ENCODE results near the gene THEM5.
"Not testable (repeated sequence)": the region's sequence is repeated elsewhere in the genome, so short reads cannot be mapped to it uniquely, and the experiment has no call there.

The THEM5 gene

DNA sequence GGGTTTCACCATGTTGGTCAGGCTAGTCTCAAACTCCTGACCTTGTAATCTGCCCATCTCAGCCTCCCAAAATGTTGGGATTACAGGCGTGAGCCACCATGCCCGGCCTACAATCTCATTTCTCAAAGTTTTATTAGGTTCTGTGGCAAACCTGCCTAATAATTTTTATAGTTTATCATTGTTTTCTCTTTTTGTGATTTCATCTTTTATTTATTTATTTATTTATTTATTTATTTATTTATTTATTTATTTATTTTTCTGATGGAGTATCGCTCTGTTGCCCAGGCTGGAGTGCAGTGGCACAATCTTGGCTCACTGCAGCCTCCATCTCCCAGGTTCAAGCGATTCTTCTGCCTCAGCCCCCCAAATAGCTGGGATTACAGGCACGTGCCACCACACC lies 31.4 kb upstream of the THEM5 start:
- H3K4me3 ChIP-seq (ENCODE audit: low read length); H3K4me2 ChIP-seq (ENCODE audit: low read length); H3K9ac ChIP-seq (ENCODE audit: low read depth, low read length); H3K27me3 ChIP-seq (ENCODE audit: control insufficient read depth, insufficient read depth, low read length); H3K36me3 ChIP-seq (ENCODE audit: insufficient read depth, low read length); H3K9me3 ChIP-seq (replicated peaks; ENCODE audit: low read length); H3K4me1 ChIP-seq (ENCODE audit: control insufficient read depth, insufficient read depth, low read length): not testable (repeated sequence)

DNA sequence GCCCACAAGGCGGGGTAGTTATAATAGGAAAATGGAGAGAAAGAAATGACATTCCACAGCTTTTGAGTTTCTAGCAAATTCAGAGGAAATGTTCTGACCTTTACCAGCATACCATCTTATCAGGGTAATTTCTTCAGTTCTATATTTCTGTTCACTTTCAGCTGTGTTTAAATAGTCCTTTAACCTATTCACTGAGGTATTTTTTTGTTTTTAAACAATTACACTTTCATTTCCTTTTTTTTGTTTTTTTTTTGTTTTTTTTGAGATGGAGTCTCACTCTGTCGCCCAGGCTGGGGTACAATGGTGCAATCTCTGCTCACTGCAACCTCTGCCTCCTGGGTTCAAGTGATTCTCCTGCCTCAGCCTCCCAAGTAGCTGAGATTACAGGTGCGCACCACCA lies 30.9 kb upstream of the THEM5 start:
- not testable (repeated sequence) for H3K27me3 ChIP-seq (ENCODE audit: control insufficient read depth, insufficient read depth, low read length); H3K4me2 ChIP-seq (ENCODE audit: low read length); H3K4me3 ChIP-seq (ENCODE audit: low read length); H3K9me3 ChIP-seq (replicated peaks; ENCODE audit: low read length); H3K4me1 ChIP-seq (ENCODE audit: control insufficient read depth, insufficient read depth, low read length); H3K36me3 ChIP-seq (ENCODE audit: insufficient read depth, low read length); H3K9ac ChIP-seq (ENCODE audit: low read depth, low read length)

DNA sequence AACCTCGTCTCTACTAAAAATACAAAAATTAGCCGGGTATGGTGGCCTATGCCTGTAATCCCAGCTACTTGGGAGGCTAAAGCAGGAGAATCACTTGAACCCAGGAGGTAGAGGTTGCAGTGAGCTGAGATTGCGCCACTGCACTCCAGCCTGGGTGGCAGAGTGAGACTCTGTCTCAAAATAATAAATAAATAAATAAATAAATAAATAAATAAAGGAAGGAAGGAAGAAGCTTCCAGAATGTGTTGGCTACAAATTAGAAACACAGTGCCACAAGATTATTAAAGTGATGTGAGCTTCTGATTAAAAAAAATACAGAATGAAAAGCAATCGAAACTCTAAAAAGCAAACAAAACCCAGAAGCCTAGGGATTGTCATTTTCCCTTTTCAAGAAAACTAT lies 30.4 kb upstream of the THEM5 start:
- H3K27me3 ChIP-seq (ENCODE audit: control insufficient read depth, insufficient read depth, low read length); H3K4me3 ChIP-seq (ENCODE audit: low read length); H3K4me1 ChIP-seq (ENCODE audit: control insufficient read depth, insufficient read depth, low read length); H3K36me3 ChIP-seq (ENCODE audit: insufficient read depth, low read length); H3K9me3 ChIP-seq (replicated peaks; ENCODE audit: low read length); H3K9ac ChIP-seq (ENCODE audit: low read depth, low read length); H3K4me2 ChIP-seq (ENCODE audit: low read length): not testable (repeated sequence)

GRCh38 chr1:151882918-151883317 lies 29.4 kb upstream of the THEM5 start:
- not testable (repeated sequence) for H3K4me1 ChIP-seq (ENCODE audit: control insufficient read depth, insufficient read depth, low read length); H3K9me3 ChIP-seq (replicated peaks; ENCODE audit: low read length); H3K9ac ChIP-seq (ENCODE audit: low read depth, low read length); H3K4me2 ChIP-seq (ENCODE audit: low read length); H3K4me3 ChIP-seq (ENCODE audit: low read length); H3K36me3 ChIP-seq (ENCODE audit: insufficient read depth, low read length); H3K27me3 ChIP-seq (ENCODE audit: control insufficient read depth, insufficient read depth, low read length)

- Histone ChIP-seq H3K4me2 (ENCODE audit: low read length) (no peak overlapping the region), H3K9me3 (replicated peaks; ENCODE audit: low read length) (no peaks in the 10 kb centered on the region), H3K36me3 (ENCODE audit: insufficient read depth, low read length) (no peaks in the 10 kb centered on the region), H3K4me1 (ENCODE audit: control insufficient read depth, insufficient read depth, low read length) (peaks cover 4% of the 10 kb centered on the region), H3K27me3 (ENCODE audit: control insufficient read depth, insufficient read depth, low read length) (no peaks in the 10 kb centered on the region), H3K9ac (ENCODE audit: low read depth, low read length) (no peak overlapping the region), H3K4me3 (ENCODE audit: low read length) (no peak overlapping the region)
These were observed 29.0 kb upstream of the THEM5 start for GRCh38 chr1:151882466-151882865.

GRCh38 chr1:151881479-151881878 lies 28.0 kb upstream of the THEM5 start:
- H3K4me2 ChIP-seq (ENCODE audit: low read length) = no peak overlapping the region
- no peak overlapping the region for H3K4me3 ChIP-seq (ENCODE audit: low read length)
- H3K9me3 ChIP-seq (replicated peaks; ENCODE audit: low read length) = no peaks in the 10 kb centered on the region
- H3K36me3 ChIP-seq (ENCODE audit: insufficient read depth, low read length) = no peaks in the 10 kb centered on the region
- H3K4me1 ChIP-seq (ENCODE audit: control insufficient read depth, insufficient read depth, low read length) = no peaks in the 10 kb centered on the region
- H3K27me3 ChIP-seq (ENCODE audit: control insufficient read depth, insufficient read depth, low read length) = no peaks in the 10 kb centered on the region
- no peak overlapping the region for H3K9ac ChIP-seq (ENCODE audit: low read depth, low read length)

- Histone ChIP-seq H3K4me2 (ENCODE audit: low read length) (no peak overlapping the region), H3K9me3 (replicated peaks; ENCODE audit: low read length) (no peaks in the 10 kb centered on the region), H3K27me3 (ENCODE audit: control insufficient read depth, insufficient read depth, low read length) (no peaks in the 10 kb centered on the region), H3K4me1 (ENCODE audit: control insufficient read depth, insufficient read depth, low read length) (no peaks in the 10 kb centered on the region), H3K9ac (ENCODE audit: low read depth, low read length) (no peak overlapping the region), H3K4me3 (ENCODE audit: low read length) (no peak overlapping the region), H3K36me3 (ENCODE audit: insufficient read depth, low read length) (peaks cover 3% of the 10 kb centered on the region)
These were observed 22.0 kb upstream of the THEM5 start for GRCh38 chr1:151875419-151876097.

DNA sequence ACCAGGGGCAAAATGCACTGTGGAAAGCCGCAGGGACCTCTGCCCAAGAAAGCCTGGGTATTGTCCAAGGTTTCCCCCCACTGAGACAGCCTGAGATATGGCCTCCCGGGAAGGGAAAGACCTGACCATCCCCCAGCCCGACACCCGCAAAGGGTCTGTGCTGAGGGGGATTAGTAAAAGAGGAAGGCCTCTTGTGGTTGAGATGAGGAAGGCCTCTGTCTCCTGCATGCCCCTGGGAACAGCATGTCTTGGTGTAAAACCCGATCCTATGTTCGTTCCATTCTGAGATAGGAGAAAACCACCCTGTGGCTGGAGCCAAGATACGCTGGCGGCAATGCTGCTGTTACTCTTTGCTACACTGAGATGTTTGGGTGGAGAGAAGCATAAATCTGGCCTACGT lies 19.3 kb upstream of the THEM5 start:
- H3K27me3 ChIP-seq (ENCODE audit: control insufficient read depth, insufficient read depth, low read length); H3K4me3 ChIP-seq (ENCODE audit: low read length); H3K4me1 ChIP-seq (ENCODE audit: control insufficient read depth, insufficient read depth, low read length); H3K9me3 ChIP-seq (replicated peaks; ENCODE audit: low read length); H3K4me2 ChIP-seq (ENCODE audit: low read length); H3K36me3 ChIP-seq (ENCODE audit: insufficient read depth, low read length); H3K9ac ChIP-seq (ENCODE audit: low read depth, low read length): not testable (repeated sequence)

DNA sequence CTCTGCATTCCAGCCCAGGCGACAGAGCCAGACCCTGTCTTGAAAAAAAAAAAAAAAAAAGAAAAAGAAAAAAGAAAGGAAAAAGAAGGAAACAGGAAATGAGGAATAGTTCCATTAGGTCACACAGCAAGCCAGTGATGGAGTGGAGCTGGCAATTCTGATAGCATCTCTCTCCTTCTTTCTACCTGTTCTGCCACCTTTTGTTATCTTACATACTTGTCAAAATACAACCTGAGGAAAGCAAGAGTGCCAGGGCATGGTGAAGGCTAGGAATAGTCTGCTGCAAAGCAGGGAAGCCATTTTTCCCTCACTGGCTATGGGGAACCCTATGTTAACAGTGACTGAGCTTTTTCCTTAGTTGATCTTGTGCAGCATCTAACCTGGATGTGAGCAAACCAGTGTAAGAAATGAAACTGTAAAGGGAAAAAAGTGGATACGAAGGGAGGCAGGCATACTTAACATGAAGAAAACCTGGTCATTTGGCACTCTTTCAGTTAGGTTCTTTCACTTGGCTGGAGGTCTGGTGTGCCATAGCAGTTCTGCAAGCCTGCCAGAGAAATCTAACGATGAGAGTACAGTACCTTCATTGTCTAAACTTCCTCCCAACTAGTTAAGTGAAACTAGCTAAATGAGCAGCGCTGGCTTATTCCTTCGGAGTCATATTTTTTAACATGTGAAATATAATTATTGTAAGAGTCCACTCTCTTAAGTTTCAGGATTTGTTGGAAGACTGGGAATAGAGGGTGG lies 17.9 kb upstream of the THEM5 start:
- H3K9me3 ChIP-seq (replicated peaks; ENCODE audit: low read length) = no peaks in the 10 kb centered on the region
- H3K36me3 ChIP-seq (ENCODE audit: insufficient read depth, low read length) = peaks cover 3% of the 10 kb centered on the region
- H3K4me1 ChIP-seq (ENCODE audit: control insufficient read depth, insufficient read depth, low read length) = peaks cover 12% of the 10 kb centered on the region
- no peak overlapping the region for H3K4me3 ChIP-seq (ENCODE audit: low read length)
- no peak overlapping the region for H3K4me2 ChIP-seq (ENCODE audit: low read length)
- no peak overlapping the region for H3K9ac ChIP-seq (ENCODE audit: low read depth, low read length)
- H3K27me3 ChIP-seq (ENCODE audit: control insufficient read depth, insufficient read depth, low read length) = no peaks in the 10 kb centered on the region

- H3K4me2 ChIP-seq (ENCODE audit: low read length) = no peak overlapping the region
- peaks cover 1% of the 10 kb centered on the region for H3K36me3 ChIP-seq (ENCODE audit: insufficient read depth, low read length)
- no peak overlapping the region for H3K4me3 ChIP-seq (ENCODE audit: low read length)
- H3K27me3 ChIP-seq (ENCODE audit: control insufficient read depth, insufficient read depth, low read length) = no peaks in the 10 kb centered on the region
- H3K9me3 ChIP-seq (replicated peaks; ENCODE audit: low read length) = no peaks in the 10 kb centered on the region
- H3K4me1 ChIP-seq (ENCODE audit: control insufficient read depth, insufficient read depth, low read length) = peaks cover 12% of the 10 kb centered on the region
- no peak overlapping the region for H3K9ac ChIP-seq (ENCODE audit: low read depth, low read length)
These were observed 15.0 kb upstream of the THEM5 start for GRCh38 chr1:151868486-151868885.

DNA sequence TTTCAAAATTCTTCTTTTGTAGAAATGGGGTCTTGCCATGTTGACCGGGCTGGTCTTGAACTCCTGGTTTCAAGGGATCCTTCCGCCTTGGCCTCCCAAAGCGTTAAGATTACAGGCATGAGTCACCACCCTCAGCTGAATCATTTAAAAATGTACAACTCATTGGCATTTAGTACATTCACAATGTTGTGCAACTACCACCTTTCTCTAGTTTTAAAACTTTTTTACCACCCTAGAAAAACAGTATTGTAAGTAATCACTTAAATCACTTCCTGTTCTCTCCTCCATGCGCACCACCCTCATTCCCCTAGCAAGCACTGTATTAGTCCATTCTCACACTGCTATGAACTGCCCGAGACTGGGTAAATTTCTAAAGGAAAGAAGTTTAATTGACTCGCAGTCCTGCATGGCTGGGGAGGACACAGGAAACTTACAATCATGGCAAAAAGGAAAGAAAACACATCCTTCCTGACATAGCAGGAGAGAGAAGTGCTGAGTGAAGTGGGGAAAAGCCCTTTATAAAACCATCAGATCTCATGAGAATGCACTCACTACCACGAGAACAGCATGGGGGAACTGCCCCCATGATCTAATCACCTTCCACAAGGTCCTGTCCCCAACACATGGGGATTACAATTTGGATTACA lies 14.4 kb upstream of the THEM5 start:
- Histone ChIP-seq H3K4me2 (ENCODE audit: low read length) (peak overlapping the region; percentile 9), H3K27me3 (ENCODE audit: control insufficient read depth, insufficient read depth, low read length) (no peaks in the 10 kb centered on the region), H3K4me1 (ENCODE audit: control insufficient read depth, insufficient read depth, low read length) (peaks cover 12% of the 10 kb centered on the region), H3K36me3 (ENCODE audit: insufficient read depth, low read length) (no peaks in the 10 kb centered on the region), H3K9ac (ENCODE audit: low read depth, low read length) (no peak overlapping the region), H3K9me3 (replicated peaks; ENCODE audit: low read length) (no peaks in the 10 kb centered on the region), H3K4me3 (ENCODE audit: low read length) (no peak overlapping the region)

GRCh38 chr1:151867321-151867720 lies 13.8 kb upstream of the THEM5 start:
- H3K27me3 ChIP-seq (ENCODE audit: control insufficient read depth, insufficient read depth, low read length) = no peaks in the 10 kb centered on the region

More at GRCh38 chr1:151867321-151867720, 13.8 kb upstream of the THEM5 start:
- Histone ChIP-seq H3K4me2 (ENCODE audit: low read length) (no peak overlapping the region), H3K9ac (ENCODE audit: low read depth, low read length) (no peak overlapping the region), H3K4me3 (ENCODE audit: low read length) (no peak overlapping the region), H3K4me1 (ENCODE audit: control insufficient read depth, insufficient read depth, low read length) (peaks cover 12% of the 10 kb centered on the region), H3K9me3 (replicated peaks; ENCODE audit: low read length) (no peaks in the 10 kb centered on the region), H3K36me3 (ENCODE audit: insufficient read depth, low read length) (no peaks in the 10 kb centered on the region)
